Stimulated activated CD4-positive, alpha-beta T cell treated with anti-CD3 and anti-CD28 coated beads, Interleukin-4, amount 100 ng/mL, for 24 hours (primary cell): ENCODE results near the gene PEX1.
"Not testable (repeated sequence)": the region's sequence is repeated elsewhere in the genome, so short reads cannot be mapped to it uniquely, and the experiment has no call there.

Experiments
- DNase-seq: peaks from one replicate; pipeline ENCODE4 v3.0.0-alpha.2; 2020

PEX1 gene

DNA sequence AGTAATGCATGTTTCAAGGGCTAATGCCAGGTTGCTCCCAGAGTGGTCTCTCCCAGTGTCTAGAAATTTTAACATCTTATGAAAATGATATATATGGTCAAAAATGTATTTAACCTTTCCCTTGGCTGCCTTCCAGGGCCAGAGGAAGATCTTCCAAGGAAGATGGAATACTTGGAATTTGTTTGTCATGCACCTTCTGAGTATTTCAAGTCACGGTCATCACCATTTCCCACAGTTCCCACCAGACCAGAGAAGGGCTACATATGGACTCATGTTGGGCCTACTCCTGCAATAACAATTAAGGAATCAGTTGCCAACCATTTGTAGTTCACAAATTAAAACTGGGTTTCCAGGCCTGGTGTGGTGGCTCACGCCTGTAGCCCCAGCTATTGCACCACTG is 72.1 kb downstream of the PEX1 start:
- no peak for DNase-seq

DNA sequence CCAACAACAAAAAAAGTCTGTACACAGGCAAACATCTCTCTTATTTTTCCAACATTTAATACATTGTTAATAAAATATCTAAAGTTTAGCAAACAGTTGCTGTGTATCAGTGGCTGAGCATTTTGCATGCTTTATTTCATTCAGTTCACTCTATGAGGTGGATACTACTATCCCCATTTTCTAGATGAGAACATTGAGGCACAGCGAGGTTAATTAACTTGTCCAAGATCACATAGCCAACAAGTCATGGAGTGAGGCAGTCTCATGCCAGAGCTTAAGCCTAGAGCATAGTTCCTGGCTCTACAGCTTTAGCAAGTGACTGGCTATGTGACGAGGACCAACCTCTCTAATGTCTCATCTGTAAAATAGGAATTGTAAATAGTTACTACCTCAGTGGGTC is 76.7 kb downstream of the PEX1 start:
- no peak for DNase-seq

DNA sequence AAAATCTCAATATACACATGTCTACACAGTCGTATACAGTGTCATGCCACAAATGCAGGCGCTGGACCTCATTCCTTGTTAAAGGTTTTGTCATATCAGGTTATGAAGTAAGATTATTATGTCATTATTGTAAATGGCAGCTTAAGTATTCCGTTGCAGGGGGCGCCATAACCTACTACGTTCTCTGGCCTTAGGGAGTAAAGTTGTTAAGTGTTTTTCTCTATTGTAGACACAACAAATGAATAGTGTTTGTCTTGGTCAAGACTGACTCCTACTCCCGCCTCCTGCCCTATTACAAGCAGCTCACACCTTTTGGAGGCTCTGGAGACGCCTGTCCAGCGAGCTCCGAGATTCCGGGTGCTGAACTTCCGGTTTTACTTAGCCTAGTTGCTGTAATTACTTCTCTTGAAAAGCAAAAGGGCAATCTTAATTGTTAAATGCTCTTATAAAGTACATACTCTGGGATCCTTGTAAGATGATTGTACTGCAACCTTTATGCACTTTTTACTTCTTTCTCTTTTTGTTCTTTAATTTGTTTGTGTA is 80.0 kb downstream of the PEX1 start:
- DNase-seq, result peak; percentile 63

- DNase-seq, result peak; percentile 86
Observed at GRCh38 chr7:92447345-92448204, 80.7 kb downstream of the PEX1 start, which contains the start of gene GATAD1. GATAD1 (plus strand) TSS chr7:92447482; CDS start chr7:92447730, 248 bp downstream.

GRCh38 chr7:92446869-92447344 is 81.4 kb downstream of the PEX1 start:
- DNase-seq, result no peak

DNA sequence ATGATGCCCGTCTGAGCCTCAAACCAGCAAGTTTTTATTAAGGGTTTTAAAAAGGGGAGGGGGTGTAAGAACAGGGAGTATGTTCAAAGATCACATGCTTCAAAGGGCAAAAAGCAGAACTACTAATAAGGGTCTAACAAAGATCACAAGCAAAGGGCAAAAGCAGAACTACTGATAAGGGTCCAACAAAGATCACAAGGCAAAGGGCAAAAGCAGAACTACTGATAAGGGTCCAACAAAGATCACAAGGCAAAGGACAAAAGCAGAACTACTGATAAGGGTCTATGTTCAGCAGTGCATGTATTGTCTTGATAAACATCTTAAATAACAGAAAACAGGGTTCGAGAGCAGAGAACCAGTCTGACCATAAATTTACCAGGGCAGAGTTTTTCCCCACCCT is 85.6 kb downstream of the PEX1 start:
- DNase-seq, result not testable (repeated sequence)

- no peak for DNase-seq
Observed at GRCh38 chr7:92437956-92438491, 90.3 kb downstream of the PEX1 start.
